Adipocyte (in vitro differentiated cells): ENCODE data around the gene CDHR2.
"Not testable (repeated sequence)": the region's sequence is repeated elsewhere in the genome, so short reads cannot be mapped to it uniquely, and the experiment has no call there.

Source experiments
- DNase-seq: peaks from one replicate; pipeline ENCODE4 v3.0.0-alpha.2; 2015; ENCODE audit warnings: low read depth
- H3K27me3 ChIP-seq: replicated peaks from 2 replicates; pipeline ENCODE4 v1.7.0; 2013; ENCODE audit warnings: mild to moderate bottlenecking, low read length, moderate library complexity; ENCODE audit not compliant: control insufficient read depth, insufficient read depth
- H3K36me3 ChIP-seq: 2 replicates; pipeline ENCODE4 v1.7.0; 2013; ENCODE audit warnings: low read length, mild to moderate bottlenecking, moderate library complexity; ENCODE audit not compliant: control insufficient read depth, insufficient read depth, severe bottlenecking
- H3K4me1 ChIP-seq: 2 replicates; pipeline ENCODE4 v1.7.0; 2013; ENCODE audit warnings: mild to moderate bottlenecking, low read length, moderate library complexity; ENCODE audit not compliant: control insufficient read depth, insufficient read depth
- H3K4me3 ChIP-seq: 2 replicates; pipeline ENCODE4 v1.7.0; 2013; ENCODE audit warnings: mild to moderate bottlenecking, low read length, moderate library complexity
- H3K9ac ChIP-seq: 2 replicates; pipeline ENCODE4 v1.7.0; 2013; ENCODE audit warnings: mild to moderate bottlenecking, low read length, moderate library complexity
- H3K9me3 ChIP-seq: 2 replicates; pipeline ENCODE4 v1.7.0; 2013; ENCODE audit warnings: mild to moderate bottlenecking, low read length, moderate library complexity; ENCODE audit not compliant: control insufficient read depth

CDHR2 gene

DNA sequence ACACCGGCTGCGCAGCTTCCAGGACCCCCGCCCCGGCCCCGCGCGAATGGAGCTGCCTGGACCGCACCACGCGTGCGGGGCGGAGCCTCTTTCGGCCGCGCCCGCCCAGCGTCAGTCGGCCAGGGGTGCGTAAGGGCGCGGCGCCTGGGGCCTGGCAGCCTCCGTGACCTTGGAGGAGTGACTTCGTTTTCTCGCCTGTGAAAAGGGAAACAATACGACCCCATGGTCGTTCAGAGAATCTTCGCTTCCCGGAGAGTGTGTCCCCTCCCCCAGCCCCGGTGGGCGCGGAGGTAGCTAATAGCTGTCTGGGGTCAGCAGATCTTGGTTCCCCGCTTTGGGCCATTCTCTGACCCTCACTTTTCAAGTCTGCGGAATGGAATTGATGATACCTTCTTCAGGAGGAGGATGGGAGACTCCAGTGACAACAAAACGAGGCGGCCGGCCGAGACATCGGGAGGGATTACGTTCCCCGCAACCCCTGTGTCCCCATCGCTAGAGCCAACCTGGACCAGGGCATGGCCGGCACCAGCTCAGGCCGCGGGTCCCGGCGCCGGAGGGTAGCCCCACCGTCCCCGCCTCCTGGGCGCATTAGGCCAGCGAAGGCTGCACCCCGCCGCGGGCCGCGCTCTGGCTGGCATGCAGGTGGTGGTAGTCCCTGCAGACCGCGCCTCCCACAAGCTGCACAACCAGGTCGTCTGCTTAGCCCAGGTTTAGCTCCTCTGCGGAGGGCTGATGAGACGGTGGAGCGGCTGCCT is 5.5 kb upstream of the CDHR2 start:
- H3K27me3 ChIP-seq: no peaks in the 10 kb centered on the region
- no peaks in the 10 kb centered on the region for H3K9me3 ChIP-seq
- H3K4me3 ChIP-seq: peak overlapping the region; percentile 91
- DNase-seq: peak; percentile 75
- H3K36me3 ChIP-seq: no peaks in the 10 kb centered on the region
- peak overlapping the region; percentile 90 for H3K9ac ChIP-seq
- H3K4me1 ChIP-seq: peaks cover 8% of the 10 kb centered on the region

DNA sequence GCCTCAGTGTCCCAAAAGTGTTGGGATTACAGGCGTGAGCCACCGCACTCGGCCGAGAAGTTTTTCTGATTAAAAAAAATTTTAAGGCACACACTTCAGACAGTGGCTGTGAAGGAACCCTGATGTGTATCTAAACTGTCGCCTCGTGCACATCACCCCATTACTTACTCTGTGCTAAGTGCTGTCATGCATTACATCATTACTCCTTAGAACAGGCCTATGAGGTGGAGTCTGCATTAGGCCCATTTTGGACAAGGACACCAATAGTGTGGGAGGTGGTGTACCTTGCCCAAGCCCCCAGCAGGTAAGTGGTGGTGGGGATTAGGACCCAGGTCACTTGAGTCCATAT is 3.8 kb upstream of the CDHR2 start:
- DNase-seq: no peak
- H3K27me3 ChIP-seq: no peaks in the 10 kb centered on the region
- peaks cover 8% of the 10 kb centered on the region for H3K4me1 ChIP-seq
- no peak overlapping the region for H3K9ac ChIP-seq
- no peaks in the 10 kb centered on the region for H3K9me3 ChIP-seq
- no peaks in the 10 kb centered on the region for H3K36me3 ChIP-seq
- H3K4me3 ChIP-seq: no peak overlapping the region

DNA sequence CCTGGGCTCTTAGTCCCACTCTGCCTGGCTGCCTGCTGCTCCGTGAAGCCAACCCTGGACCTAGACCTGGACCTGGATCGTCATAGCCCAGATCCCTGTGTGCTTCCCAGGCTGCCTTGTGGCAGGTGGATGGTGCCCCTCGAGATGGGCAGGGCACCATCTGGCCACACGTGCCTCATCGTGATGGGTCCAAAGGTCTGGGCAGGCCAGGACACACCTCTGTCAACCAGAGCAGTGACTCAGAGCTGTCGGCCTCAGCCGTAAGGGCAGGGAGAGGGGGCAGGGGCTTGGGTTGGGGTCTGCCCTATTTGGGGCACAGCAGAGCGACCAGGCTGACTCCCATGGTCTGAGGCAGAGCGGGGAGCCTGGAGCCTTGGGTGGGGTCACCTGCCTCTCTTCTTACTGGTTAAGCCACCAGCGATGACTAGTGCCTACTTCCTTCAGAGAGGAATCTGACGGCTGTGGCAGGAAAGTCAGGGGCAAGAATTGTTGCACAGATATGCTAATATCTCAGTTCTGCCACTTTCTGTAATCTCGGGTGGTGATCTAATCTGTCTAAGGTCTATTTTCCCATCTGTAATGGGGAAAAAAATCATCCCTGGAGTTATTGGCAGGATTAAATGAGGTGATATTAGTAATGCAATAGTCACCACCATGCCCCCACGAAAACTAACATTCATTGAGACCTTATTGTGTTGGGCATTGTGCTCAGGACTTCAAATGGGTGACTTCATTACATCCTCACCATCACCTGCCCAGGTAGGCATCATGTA is 3.2 kb upstream of the CDHR2 start:
- DNase-seq: no peak
- H3K4me1 ChIP-seq: peaks cover 8% of the 10 kb centered on the region

GRCh38 chr5:176547802-176548201 is 1.3 kb upstream of the CDHR2 start:
- H3K4me1 ChIP-seq: peaks cover 8% of the 10 kb centered on the region
- H3K9me3 ChIP-seq: no peaks in the 10 kb centered on the region
- no peak for DNase-seq
- H3K9ac ChIP-seq: no peak overlapping the region
- peaks cover 7% of the 10 kb centered on the region for H3K27me3 ChIP-seq
- no peaks in the 10 kb centered on the region for H3K36me3 ChIP-seq
- no peak overlapping the region for H3K4me3 ChIP-seq

More for the DNA sequence above, 3.2 kb upstream of the CDHR2 start:
- H3K4me3 ChIP-seq: no peak overlapping the region
- H3K9me3 ChIP-seq: no peaks in the 10 kb centered on the region
- no peak overlapping the region for H3K9ac ChIP-seq
- no peaks in the 10 kb centered on the region for H3K36me3 ChIP-seq
- H3K27me3 ChIP-seq: no peaks in the 10 kb centered on the region

DNA sequence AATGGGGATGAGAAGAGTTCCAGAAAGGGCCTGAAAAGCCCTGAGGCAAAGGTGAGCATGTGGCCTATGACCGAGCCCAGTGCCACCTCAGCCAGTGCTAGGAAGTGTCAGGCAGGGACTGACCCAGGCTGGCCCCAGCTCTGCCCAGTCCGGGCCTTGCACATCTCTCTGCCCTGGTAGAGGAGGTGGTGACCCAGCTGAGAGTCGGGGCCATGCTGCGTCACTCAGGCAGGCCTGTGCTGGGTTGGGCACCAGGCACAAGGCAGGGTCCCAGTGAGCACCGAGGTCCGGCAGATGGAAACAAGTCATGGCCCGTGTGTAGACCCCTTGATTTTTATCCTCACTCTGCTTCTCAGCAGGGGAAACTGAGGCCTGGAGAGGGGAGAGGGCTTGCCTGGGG is 729 bp downstream of the CDHR2 start:
- H3K27me3 ChIP-seq: peaks cover 12% of the 10 kb centered on the region
- no peak overlapping the region for H3K4me3 ChIP-seq
- H3K4me1 ChIP-seq: no peaks in the 10 kb centered on the region
- DNase-seq: no peak
- no peaks in the 10 kb centered on the region for H3K36me3 ChIP-seq
- no peaks in the 10 kb centered on the region for H3K9me3 ChIP-seq
- no peak overlapping the region for H3K9ac ChIP-seq

- Histone ChIP-seq H3K9me3 (no peaks in the 10 kb centered on the region), H3K27me3 (peaks cover 12% of the 10 kb centered on the region), H3K9ac (no peak overlapping the region), H3K4me3 (no peak overlapping the region), H3K36me3 (no peaks in the 10 kb centered on the region), H3K4me1 (no peaks in the 10 kb centered on the region)
- DNase-seq: no peak
Observed at GRCh38 chr5:176550275-176550831, 1.2 kb downstream of the CDHR2 start.

DNA sequence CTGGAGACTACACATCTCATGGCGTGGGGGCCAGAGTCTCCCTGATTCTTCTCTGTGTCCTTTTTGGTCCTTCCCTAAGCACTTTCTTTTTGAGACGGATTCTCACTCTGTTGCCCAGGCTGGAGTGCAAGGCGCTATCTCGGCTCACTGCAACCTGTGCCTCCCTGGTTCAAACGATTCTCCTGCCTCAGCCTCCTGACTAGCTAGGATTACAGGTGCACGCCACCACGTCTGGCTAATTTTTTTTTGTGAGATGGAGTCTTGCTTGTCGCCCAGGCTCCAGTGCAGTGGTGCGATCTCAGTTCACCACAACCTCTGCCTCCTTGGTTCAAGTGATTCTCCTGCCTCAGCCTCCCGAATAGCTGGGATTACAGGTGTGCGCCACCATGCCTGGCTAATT is 1.8 kb downstream of the CDHR2 start:
- not testable (repeated sequence) for H3K4me1 ChIP-seq, H3K36me3 ChIP-seq, DNase-seq, H3K4me3 ChIP-seq, H3K9ac ChIP-seq, H3K9me3 ChIP-seq
- H3K27me3 ChIP-seq: peaks cover 12% of the 10 kb centered on the region

DNA sequence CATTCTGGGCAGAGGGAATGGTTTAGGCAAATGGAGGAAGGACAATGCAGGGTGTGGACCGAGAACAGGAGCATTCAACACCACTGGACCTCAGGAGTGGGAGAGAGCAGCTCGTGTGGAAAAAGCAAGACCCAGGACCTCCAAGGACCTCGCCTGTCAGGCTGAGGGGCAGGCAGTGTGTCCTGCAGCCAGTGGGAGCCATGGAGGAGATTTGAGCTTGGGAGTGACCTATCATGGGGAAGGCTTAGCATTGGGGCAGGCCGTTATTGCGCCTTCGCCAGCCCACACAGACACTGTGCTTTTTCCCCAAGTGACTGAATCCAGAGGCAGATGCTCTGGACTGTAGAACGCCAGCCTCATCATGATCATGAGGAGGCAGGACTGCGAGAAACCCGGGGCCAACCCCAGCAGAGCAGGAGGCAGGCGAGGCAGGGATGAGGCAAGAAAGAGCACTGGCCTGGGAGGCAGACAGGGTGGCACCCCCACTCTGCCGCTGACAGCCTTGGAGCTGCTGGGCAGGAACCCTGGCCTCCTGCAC is 3.3 kb downstream of the CDHR2 start:
- Histone ChIP-seq H3K36me3 (no peaks in the 10 kb centered on the region), H3K27me3 (peaks cover 12% of the 10 kb centered on the region), H3K4me3 (no peak overlapping the region), H3K9ac (no peak overlapping the region), H3K4me1 (no peaks in the 10 kb centered on the region), H3K9me3 (no peaks in the 10 kb centered on the region)
- no peak for DNase-seq

DNA sequence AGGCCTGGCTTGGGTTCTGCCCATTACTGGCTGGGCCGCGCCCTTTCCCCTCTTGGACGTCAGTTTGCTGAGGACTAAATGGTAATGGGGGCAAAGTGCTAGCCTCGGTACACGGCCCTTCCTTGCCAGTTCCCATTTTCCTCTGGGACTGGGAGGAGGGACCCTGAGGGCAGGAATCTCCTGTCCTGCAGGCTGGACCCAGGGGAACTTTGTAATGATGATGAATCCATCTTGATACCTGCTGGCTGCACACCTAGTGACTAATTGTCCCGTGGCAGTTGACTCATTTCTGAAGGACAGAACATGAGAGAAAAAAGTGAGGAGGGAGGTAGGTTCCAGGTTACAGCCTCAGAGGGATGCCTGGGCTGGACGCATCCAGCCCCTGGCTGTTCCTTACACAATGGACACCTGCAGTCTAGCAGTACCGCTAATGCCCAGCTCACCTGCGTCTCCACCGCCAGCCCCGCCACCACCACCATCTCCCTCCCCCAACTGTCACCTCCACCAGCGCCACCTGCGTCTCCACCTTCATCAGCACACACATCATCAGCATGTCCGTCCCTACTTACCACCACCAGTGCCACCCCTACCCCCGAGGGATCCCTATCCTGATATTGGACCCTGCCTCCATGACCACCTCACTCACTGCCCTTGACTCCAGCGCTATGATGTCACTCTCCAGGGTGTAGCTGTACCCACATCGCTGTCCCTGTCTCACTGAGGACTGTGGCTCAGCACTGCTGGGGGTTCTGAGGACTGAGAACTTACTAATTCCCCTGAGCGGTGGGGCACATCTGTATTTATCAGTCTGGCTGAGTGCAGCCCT is 4.3 kb downstream of the CDHR2 start:
- no peak for DNase-seq
- no peaks in the 10 kb centered on the region for H3K9me3 ChIP-seq
- no peak overlapping the region for H3K9ac ChIP-seq
- H3K4me1 ChIP-seq: no peaks in the 10 kb centered on the region
- H3K36me3 ChIP-seq: no peaks in the 10 kb centered on the region
- no peak overlapping the region for H3K4me3 ChIP-seq
- peaks cover 12% of the 10 kb centered on the region for H3K27me3 ChIP-seq

DNA sequence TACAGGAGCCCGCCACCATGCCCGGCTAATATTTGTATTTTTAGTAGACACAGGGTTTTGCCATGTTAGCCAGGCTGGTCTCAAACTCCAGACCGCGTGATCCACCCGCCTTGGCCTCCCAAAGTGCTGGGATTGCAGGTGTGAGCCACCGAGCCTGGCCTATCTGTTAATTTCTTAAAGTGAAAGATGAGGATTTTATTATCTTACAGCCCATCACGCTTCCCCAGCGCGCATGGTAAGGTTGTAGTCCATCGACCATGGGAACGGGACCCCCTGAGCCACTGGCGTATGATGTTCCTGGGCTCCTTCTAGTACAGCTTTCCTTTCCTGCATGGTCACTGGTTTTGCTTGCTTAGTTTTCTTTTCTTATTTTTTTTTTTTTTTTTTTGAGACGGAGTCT is 8.7 kb downstream of the CDHR2 start:
- Histone ChIP-seq H3K9me3 (peaks cover 4% of the 10 kb centered on the region), H3K9ac (no peak overlapping the region), H3K27me3 (peaks cover 17% of the 10 kb centered on the region), H3K4me3 (no peak overlapping the region), H3K4me1 (no peaks in the 10 kb centered on the region), H3K36me3 (no peaks in the 10 kb centered on the region)
- no peak for DNase-seq

DNA sequence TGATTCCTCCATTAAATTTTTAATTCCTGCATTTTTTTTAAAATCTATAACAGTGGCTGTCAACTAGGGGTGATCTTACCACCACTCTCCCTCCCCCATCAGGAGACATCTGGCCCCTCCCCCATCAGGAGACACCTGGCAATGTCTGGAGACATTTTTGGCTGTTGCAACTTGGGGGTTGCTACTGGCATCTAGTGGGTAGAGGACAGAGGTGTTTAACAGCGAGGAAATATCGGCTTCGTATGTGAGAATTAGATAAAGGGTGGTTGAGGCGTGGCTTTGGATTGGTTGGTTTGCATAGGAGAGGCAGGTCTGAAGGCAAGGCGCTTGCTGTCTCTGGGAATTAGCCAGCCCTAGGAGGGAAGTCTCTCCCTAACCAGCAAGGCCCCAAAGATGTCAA is 10.5 kb downstream of the CDHR2 start:
- Histone ChIP-seq H3K4me1 (no peaks in the 10 kb centered on the region), H3K27me3 (peaks cover 12% of the 10 kb centered on the region), H3K9ac (no peak overlapping the region), H3K4me3 (no peak overlapping the region), H3K36me3 (no peaks in the 10 kb centered on the region), H3K9me3 (peaks cover 4% of the 10 kb centered on the region)
- no peak for DNase-seq
